Stimulated activated CD4-positive, alpha-beta T cell treated with anti-CD3 and anti-CD28 coated beads, Interleukin-4, amount 100 ng/mL, for 48 hours (primary cell): ENCODE data around the gene SIX6.
A peak's percentile ranks its signal among the peaks of the same experiment; 100 is the strongest.

Source experiments
- DNase-seq, 2 donors: peaks; one replicate each; pipeline ENCODE4 v3.0.0-alpha.2; 2020; ENCODE audit warnings: low read depth in 2 of 2

Gene SIX6

DNA sequence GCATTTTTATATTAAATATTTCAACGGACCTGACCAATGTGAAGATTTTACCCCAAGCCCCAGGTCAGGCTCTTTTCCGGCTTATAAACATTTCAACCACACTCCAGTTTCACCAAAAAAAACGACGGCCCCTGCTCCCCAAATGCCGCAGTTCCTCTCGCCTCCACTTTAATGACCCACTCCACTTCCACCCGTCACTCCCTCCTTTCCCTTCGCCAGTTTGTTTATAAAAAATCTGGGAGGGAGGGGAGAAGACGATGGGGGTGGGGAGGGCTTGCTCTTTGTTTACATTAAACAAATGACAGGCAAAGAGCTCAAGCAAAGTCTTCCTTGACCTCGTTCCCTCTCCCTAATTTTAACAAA, 5.4 kb downstream of the SIX6 start:
- DNase-seq, result no peak

DNA sequence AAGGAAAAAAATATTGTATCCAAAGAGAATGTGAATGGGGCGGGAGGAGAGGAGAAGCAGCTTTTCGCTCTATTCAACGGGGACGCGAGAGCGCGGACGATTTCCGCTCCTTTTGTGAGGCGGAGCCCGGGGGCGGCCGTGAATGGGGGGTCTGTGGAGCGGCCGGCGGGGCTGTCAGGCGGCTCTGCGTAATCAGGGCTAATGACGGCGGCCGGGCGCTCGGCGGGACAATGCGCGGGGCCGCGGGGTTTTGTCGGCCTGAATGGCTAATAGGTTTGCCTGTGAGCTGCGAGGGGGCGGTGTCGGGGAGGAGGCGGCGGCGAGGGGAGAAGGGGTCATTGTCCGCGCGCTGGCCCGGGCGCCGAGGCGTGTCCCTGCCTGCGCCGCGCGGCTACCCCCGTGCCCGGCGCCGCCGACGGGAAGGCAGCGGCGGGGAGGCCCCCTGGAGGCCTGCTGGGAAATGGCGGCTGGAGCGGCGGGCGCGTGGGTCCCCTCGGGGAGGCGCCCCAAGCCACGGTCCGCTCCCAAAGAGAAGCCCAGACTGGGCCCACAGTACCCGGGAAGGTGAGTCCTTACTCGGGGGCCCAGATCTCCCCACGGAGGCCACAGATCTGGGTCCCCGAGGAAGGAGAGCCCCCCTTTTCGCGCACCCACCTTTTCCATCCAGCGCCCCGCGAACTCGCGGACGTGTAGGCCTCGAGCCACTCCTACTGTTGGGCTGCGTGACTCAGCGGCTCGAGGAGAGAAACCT, 6.0 kb downstream of the SIX6 start:
- peak in 1 of 2 donors; percentile 26 for DNase-seq

DNA sequence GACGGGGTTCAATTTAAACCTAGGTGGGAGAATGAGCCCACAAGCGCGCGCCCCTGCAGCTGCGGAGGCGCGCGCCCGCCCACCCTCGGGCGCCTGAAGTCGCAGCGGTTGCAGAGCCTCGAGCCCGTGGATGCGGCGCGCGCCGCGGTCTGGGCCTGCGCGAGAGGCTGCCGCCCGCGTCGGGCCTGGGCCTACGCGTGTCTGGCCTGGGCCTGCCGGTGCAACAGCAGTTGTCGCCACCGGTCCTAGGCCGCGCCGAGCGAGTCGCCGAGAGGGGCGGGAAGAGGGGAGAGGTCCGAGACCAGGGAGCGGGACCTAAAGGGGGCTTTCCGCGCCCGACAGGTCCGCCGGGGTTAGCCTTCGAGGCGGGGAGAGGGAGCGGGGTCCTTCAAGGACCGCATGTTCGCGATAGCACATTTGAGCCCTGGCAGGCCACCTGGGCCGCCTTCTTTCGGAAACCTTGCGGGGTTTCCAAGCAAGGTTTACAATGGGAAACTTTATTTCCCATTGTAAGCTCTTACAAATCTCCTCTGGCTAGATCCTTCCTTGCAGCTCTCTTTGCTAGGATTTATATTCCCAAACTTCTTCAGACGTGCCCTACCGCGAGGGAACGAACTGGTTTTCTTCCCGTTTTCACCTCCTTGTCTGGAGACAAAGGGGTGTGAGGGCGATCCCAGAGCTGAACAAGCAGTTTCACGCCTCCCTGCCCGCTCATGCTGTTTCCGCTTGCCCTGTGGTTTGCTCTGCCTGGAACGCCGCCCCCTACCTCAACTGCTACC, 6.8 kb downstream of the SIX6 start:
- no peak for DNase-seq

DNA sequence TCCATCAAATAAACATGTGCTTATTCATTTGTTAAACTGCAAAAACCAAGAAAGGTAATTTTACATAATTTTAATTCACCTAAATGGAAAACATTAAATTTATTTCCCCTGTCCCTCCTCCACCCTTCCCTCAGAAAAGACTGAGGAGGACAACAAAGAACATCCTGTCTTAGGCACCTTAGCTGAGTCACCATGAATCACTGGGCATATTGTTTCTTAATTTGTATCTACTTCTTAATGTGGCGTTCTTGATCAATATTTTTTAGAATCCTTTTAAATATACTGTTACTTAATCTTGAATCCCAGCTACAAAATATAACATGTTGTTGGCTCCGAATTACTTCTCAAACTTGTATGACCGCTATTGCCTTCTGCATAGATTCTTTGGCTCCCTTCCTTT, 23.5 kb downstream of the SIX6 start:
- DNase-seq, result no peak

DNA sequence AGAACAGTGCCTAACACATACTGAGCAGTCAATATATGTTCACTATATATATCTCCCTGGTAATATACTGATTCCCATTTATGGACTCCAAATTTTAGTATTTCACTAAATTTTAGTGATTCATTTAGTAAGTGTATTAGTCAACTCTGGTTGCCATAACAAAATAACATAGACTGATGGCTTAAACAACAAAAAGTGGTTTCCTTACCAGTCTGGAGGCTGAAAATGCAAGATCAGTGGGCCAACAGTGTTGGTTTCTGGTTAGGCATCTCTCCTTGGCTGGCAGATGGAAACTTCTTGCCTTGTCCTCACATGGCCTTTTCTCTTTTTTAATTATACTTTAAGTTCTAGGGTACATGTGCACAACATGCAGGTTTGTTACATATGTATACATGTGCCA, 28.7 kb downstream of the SIX6 start:
- no peak for DNase-seq

DNA sequence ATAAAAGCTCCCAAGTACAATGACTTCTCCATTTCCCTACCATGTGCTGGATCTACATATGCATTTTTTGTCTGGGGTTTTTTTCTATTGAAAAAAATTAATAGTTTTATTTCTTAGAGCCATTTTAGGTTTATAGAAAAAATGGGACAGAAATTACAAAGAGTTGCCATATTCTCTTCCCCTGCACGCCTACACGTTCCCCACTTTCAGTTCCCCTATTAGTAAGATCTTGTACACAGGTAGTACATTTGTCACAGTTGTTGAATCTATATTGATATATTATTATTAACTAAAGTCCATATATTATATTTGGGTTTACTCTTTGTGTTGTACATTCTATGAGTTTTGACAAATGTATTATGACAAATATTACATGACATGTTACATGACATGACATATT, 35.7 kb downstream of the SIX6 start:
- DNase-seq, result no peak

DNA sequence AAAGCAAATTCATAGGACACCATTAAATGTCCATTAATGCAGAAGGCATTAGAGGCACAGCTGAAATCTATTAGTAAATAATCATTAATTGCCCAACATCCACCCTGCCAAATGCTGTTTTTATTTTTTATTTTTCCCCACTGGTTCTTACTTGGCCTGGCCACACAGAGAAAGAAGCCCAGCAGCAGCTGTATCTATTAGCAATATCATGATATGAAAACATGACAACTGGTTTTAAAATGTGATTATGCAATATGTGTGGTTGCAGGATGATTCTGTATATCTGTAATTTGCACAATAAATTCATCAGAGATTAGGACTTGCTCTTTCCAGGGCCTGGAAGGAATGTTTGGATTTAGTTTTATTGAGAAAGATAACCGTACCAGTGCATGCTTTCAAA, 44.9 kb downstream of the SIX6 start:
- DNase-seq, result no peak

DNA sequence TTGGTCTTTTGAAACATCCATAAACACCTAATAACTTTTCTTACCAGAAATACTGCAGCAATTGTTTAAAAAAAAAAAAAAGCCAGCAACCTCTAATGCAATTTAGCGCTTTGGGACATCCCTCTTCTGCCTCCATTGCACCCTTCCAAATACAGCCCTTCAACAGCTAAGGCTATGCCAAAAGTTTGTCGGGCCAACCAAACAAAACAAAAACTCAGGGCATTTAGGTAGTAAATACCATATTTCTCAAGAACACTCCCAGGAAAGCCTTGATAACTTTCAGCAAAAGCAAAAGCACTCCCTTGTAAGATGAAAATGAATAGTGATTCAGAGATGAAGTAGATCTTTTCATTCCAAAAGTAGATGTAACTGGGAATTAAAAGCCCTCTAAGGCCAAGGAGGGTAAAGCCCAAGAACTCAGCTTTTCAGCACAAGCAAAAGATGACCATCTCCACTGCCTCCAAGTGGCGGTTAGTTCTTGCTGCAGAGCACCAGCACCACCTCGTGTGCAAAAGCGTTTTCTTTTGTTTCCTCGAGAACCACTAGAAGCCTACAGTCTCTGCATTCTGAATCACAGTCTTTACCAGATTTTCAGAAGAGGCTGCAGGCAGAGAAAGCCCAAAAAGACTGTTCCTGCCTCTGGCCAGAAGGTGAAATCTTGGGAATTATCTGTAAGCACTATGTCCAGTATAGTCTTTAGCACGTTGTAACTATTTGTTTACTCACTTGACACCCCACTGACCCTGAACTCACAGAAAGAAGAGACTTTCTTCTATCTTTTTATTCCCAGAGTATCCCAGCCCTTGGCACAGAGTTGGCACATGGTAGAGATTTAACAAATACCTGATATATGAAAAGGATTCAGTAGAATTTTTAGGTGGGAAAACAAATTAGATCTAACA, 53.1 kb downstream of the SIX6 start:
- no peak for DNase-seq
